Measurements from ENCODE around the gene LHX4.

LHX4 gene

GRCh38 chr1:180301135-180301742 is 71.2 kb downstream of the LHX4 start:
- TF ChIP-seq, protein P1, sequence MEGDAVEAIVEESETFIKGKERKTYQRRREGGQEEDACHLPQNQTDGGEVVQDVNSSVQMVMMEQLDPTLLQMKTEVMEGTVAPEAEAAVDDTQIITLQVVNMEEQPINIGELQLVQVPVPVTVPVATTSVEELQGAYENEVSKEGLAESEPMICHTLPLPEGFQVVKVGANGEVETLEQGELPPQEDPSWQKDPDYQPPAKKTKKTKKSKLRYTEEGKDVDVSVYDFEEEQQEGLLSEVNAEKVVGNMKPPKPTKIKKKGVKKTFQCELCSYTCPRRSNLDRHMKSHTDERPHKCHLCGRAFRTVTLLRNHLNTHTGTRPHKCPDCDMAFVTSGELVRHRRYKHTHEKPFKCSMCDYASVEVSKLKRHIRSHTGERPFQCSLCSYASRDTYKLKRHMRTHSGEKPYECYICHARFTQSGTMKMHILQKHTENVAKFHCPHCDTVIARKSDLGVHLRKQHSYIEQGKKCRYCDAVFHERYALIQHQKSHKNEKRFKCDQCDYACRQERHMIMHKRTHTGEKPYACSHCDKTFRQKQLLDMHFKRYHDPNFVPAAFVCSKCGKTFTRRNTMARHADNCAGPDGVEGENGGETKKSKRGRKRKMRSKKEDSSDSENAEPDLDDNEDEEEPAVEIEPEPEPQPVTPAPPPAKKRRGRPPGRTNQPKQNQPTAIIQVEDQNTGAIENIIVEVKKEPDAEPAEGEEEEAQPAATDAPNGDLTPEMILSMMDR (conservative IDR thresholded peaks at IDR 0.05; ENCODE audit: low read depth, low read length), result no peak
- no peak for DNase-seq (ENCODE audit: low read depth)
- H3K4me3 ChIP-seq (ENCODE audit: low read length), result no peak overlapping the region

DNA sequence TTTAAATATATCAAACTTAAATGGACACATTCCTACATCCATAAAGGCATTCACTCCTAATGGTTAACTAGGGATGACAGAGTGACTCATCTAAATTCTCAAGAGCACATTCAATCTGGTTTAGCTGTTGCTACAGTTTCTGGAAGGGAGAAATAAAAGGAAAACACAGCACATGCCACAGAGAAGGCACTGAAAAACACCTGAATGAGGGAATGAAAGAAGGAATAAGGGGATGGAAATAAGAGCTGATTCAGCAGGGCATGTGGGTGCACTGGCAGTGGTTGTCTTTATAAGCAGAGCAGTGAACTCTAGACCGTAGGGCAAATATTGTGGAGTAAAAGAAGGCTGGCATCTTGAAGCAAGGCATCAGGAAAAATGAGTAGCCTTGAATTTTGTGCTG is 79.3 kb downstream of the LHX4 start:
- H3K4me3 ChIP-seq (ENCODE audit: low read length), result no peak overlapping the region
- DNase-seq (ENCODE audit: low read depth), result peak; percentile 12
- TF ChIP-seq, protein P1 (conservative IDR thresholded peaks at IDR 0.05; ENCODE audit: low read depth, low read length), result no peak

DNA sequence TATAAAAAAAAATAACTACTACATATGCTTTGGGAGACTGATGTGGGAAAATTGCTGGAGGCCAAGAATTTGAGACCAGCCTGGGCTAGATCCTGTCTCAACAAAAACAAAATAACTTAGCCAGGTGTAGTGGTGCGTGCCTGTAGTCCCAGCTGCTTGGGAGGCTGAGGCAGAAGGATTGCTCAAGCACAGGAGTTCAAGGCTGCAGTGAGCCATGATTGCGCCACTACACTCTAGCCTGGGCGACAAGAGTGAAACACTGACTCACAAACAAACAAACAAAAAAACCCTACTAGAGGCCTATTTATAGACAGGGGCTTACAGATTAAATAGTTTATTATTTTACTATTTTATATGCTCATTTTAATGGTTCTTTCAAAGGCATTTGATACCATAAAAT is 80.0 kb downstream of the LHX4 start:
- H3K4me3 ChIP-seq (ENCODE audit: low read length), result no peak overlapping the region
- TF ChIP-seq, protein P1 (conservative IDR thresholded peaks at IDR 0.05; ENCODE audit: low read depth, low read length), result no peak
- DNase-seq (ENCODE audit: low read depth), result no peak

DNA sequence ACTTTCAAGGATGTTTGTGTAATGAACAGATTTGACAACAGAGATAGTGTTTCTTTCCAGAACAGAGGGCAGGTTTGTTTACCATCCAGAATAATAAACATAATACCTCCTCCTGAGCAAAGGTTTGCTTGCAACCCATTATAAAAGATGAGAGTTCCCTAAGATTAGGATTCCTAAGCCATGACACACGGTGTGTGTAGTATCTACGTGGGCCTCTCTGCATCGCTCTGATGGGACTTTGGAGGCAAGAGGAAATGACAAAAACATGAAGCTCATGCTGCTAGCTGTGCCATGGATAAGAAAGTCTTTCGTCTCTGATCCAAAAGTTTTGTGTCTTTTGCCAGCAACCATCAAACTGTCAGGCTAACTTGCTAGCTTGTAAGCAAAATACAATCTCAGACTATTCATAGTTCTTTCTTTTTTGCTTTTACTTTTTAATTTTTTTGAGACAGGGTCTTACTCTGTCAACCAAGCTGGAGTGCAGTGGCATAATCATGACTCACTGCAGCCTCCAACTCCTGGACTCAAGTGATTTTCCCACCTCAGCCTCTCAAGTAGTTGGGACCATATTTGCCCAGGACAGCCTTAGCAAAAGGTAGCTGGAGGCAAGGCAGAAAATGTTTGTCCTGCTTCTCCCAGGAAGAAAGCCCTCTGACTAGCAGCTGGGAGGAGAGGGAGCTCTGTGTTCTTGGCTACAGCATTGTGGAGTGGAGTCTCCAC is 81.1 kb downstream of the LHX4 start:
- no peak overlapping the region for H3K4me3 ChIP-seq (ENCODE audit: low read length)
- TF ChIP-seq, protein P1 (conservative IDR thresholded peaks at IDR 0.05; ENCODE audit: low read depth, low read length), result no peak
- no peak for DNase-seq (ENCODE audit: low read depth)

- no peak overlapping the region for H3K4me3 ChIP-seq (ENCODE audit: low read length)
- TF ChIP-seq, protein P1 (conservative IDR thresholded peaks at IDR 0.05; ENCODE audit: low read depth, low read length), result no peak
- DNase-seq (ENCODE audit: low read depth), result no peak
These were observed 82.9 kb downstream of the LHX4 start for GRCh38 chr1:180312926-180313325.

- no peak for DNase-seq (ENCODE audit: low read depth)
- no peak overlapping the region for H3K4me3 ChIP-seq (ENCODE audit: low read length)
- TF ChIP-seq, protein P1 (conservative IDR thresholded peaks at IDR 0.05; ENCODE audit: low read depth, low read length), result no peak
These were observed 97.0 kb downstream of the LHX4 start for GRCh38 chr1:180327089-180327488.

Data from retinal pigment epithelial cell (primary cell).